Stimulated activated CD4-positive, alpha-beta T cell treated with anti-CD3 and anti-CD28 coated beads, TNF-alpha, amount 100 ng/mL, for 4 hours (primary cell): ENCODE results near the gene FAM120AOS.
A peak's percentile ranks its signal among the peaks of the same experiment; 100 is the strongest.

Source experiments
- DNase-seq, 3 experiments: peaks; one replicate each; pipeline ENCODE4 v3.0.0-alpha.2; 2020; ENCODE audit warnings: low read depth in 3 of 3

FAM120AOS gene

GRCh38 chr9:93453047-93453914, at the start of gene FAM120AOS:
Gene FAM120AOS, minus strand, starts transcription at chr9:93453581. Its CDS starts 872 bp downstream, at chr9:93452709.
- peak; percentile 47 to 73 (median 67) for DNase-seq

GRCh38 chr9:93501406-93501805, 48.0 kb upstream of the FAM120AOS start:
- no peak for DNase-seq

GRCh38 chr9:93500571-93501298, 47.4 kb upstream of the FAM120AOS start:
- no peak for DNase-seq

- no peak for DNase-seq
Observed at GRCh38 chr9:93496285-93496684, 42.9 kb upstream of the FAM120AOS start.

GRCh38 chr9:93493949-93494348, 40.6 kb upstream of the FAM120AOS start:
- DNase-seq, result no peak

- no peak for DNase-seq
Observed at GRCh38 chr9:93492327-93492726, 38.9 kb upstream of the FAM120AOS start.

- DNase-seq, result no peak
Observed at GRCh38 chr9:93491593-93492232, 38.3 kb upstream of the FAM120AOS start.

- DNase-seq, result no peak
Observed at GRCh38 chr9:93488244-93488643, 34.9 kb upstream of the FAM120AOS start.

- no peak for DNase-seq
Observed at GRCh38 chr9:93486268-93486667, 32.9 kb upstream of the FAM120AOS start.

- DNase-seq, result no peak
Observed at GRCh38 chr9:93483497-93483896, 30.1 kb upstream of the FAM120AOS start.

- DNase-seq, result no peak
Observed at GRCh38 chr9:93480728-93481324, 27.4 kb upstream of the FAM120AOS start.

- no peak for DNase-seq
Observed at GRCh38 chr9:93480262-93480661, 26.9 kb upstream of the FAM120AOS start.

GRCh38 chr9:93479726-93480125, 26.3 kb upstream of the FAM120AOS start:
- no peak for DNase-seq

- DNase-seq, result no peak
Observed at GRCh38 chr9:93477397-93477796, 24.0 kb upstream of the FAM120AOS start.

- DNase-seq, result no peak
Observed at GRCh38 chr9:93476924-93477323, 23.5 kb upstream of the FAM120AOS start.

GRCh38 chr9:93475856-93476255, 22.5 kb upstream of the FAM120AOS start:
- no peak for DNase-seq

GRCh38 chr9:93475108-93475507, 21.7 kb upstream of the FAM120AOS start:
- no peak for DNase-seq

GRCh38 chr9:93473411-93473810, 20.0 kb upstream of the FAM120AOS start:
- DNase-seq, result no peak

- DNase-seq, result no peak
Observed at GRCh38 chr9:93471124-93471523, 17.7 kb upstream of the FAM120AOS start.

GRCh38 chr9:93470391-93470790, 17.0 kb upstream of the FAM120AOS start:
- no peak for DNase-seq

GRCh38 chr9:93468763-93469456, 15.5 kb upstream of the FAM120AOS start:
- no peak for DNase-seq
